Gastroesophageal sphincter (tissue), 3 donors: Measurements from ENCODE around the gene PDXK.

ENCODE experiments used
- EP300 ChIP-seq: sonication (generic); formaldehyde crosslinking; IDR thresholded peaks from one replicate; pipeline ENCODE4 v1.6.1; 2017; ENCODE audit warnings: antibody characterized with exemption, mild to moderate bottlenecking
- POLR2A ChIP-seq, 2 donors: fragments of 450-650 bp; IDR thresholded peaks; one replicate each; pipeline ENCODE4 v1.6.1; 2017; ENCODE audit warnings: antibody characterized with exemption in 2 of 2, mild to moderate bottlenecking in 2 of 2, moderate library complexity in 1 of 2
- POLR2AphosphoS5 ChIP-seq: sonication (generic); formaldehyde crosslinking; IDR thresholded peaks from one replicate; pipeline ENCODE4 v1.6.1; 2017; ENCODE audit warnings: antibody characterized with exemption
- TF ChIP-seq, protein P1 (sequence below), 4 experiments: fragments of 200-600 bp in 2 of 4; fragments of 450-650 bp in 2 of 4; sonication (generic) in 1 of 4; IDR thresholded peaks; one replicate each; pipeline ENCODE4 v1.5.1; 2017 to 2019; ENCODE audit warnings: antibody characterized with exemption in 4 of 4, mild to moderate bottlenecking in 2 of 4, moderate library complexity in 2 of 4

DNA sequence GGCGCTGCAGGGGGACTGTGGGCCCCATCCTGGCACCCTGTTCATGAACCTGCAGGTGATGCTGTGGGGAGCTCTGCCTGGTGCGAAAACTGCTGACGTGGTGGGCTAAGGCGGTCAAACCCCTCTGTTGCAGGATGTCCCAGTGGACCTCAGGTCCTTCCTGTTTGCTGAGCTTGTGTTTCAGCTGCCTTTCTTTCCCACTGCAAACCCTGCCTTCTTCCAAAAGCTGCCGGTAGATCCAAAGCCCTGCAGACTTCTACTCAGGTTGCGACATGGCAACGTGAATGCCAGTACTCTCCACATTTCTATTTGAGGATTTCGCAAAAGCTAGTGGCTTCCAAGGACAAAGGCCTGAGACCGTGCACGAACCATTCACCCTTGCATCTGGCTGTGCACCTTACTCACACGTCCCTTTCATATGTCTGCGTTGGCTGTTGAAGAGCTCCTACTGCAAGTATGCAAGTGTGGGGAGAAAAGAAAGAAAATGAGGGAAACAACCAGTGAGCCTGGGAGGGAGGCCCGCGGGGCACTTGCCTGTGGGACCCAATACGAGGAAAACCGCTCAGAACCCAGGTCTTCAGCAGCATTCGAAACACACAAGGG, 64.3 kb downstream of the PDXK start:
- TF ChIP-seq, protein P1, sequence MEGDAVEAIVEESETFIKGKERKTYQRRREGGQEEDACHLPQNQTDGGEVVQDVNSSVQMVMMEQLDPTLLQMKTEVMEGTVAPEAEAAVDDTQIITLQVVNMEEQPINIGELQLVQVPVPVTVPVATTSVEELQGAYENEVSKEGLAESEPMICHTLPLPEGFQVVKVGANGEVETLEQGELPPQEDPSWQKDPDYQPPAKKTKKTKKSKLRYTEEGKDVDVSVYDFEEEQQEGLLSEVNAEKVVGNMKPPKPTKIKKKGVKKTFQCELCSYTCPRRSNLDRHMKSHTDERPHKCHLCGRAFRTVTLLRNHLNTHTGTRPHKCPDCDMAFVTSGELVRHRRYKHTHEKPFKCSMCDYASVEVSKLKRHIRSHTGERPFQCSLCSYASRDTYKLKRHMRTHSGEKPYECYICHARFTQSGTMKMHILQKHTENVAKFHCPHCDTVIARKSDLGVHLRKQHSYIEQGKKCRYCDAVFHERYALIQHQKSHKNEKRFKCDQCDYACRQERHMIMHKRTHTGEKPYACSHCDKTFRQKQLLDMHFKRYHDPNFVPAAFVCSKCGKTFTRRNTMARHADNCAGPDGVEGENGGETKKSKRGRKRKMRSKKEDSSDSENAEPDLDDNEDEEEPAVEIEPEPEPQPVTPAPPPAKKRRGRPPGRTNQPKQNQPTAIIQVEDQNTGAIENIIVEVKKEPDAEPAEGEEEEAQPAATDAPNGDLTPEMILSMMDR (IDR thresholded peaks at IDR 0.05) = no peak
- TF ChIP-seq POLR2A (IDR thresholded peaks at IDR 0.05) (no peak), POLR2AphosphoS5 (no peak), EP300 (no peak)
